Hypothalamus (tissue), 51 donors: ENCODE data around the gene TXNDC17.
"Not testable (repeated sequence)": the region's sequence is repeated elsewhere in the genome, so short reads cannot be mapped to it uniquely, and the experiment has no call there.

Source experiments
- DNase-seq, 51 donors: peaks; one replicate each; lab custom pipeline; 2025; lab: John Stamatoyannopoulos, UW

The TXNDC17 gene

DNA sequence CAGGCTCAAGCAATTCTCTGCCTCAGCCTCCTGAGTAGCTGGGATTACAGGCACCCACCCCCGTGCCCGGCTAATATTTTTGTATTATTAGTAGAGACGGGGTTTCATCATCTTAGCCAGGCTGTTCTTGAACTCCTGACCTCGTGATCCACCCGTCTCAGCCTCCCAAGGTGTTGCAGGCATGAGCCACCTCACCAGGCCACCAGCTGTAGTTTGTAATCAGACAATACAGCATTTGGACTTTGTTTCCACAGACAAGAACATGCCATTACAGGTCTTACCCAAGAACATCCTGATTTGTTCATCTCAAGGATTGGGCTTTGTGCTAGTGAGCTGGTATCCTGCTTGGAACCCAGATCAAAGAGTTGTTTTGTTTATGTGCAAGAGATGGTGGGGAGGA, 40.8 kb downstream of the TXNDC17 start:
- DNase-seq: no peak

GRCh38 chr17:6682339-6682738, 41.5 kb downstream of the TXNDC17 start:
- no peak for DNase-seq

DNA sequence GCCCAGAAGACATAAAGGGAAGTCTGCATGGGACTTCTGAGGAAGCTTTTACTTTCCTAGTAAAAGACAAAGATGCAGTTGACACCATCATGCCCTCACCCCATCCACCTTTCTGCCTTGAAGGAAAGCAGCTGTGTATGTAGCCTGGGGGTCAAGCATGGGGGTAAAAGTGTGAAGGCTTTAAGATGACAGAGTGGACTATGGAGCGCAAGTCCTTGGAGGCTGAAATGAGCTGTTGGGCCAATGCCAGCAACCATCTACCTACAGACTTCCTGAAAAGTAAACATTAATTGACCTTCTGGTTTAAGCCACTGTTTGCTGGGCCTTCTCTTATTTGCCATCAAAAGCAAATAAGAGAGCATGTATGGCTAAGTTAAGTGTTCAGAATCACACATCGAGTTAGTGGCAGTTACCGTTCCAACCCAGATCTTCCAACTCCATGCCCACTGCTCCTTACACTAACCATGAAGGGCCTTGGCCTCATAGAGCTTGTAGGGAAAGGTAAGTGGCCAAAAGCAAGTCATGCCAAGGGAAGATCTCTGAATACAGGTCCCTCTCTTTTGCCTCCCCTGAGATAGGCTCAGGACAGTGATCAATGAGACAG, 42.3 kb downstream of the TXNDC17 start:
- DNase-seq: no peak

- no peak for DNase-seq
Measured at GRCh38 chr17:6683730-6684459, 43.0 kb downstream of the TXNDC17 start.

- no peak for DNase-seq
Measured at GRCh38 chr17:6684460-6684783, 43.6 kb downstream of the TXNDC17 start.

DNA sequence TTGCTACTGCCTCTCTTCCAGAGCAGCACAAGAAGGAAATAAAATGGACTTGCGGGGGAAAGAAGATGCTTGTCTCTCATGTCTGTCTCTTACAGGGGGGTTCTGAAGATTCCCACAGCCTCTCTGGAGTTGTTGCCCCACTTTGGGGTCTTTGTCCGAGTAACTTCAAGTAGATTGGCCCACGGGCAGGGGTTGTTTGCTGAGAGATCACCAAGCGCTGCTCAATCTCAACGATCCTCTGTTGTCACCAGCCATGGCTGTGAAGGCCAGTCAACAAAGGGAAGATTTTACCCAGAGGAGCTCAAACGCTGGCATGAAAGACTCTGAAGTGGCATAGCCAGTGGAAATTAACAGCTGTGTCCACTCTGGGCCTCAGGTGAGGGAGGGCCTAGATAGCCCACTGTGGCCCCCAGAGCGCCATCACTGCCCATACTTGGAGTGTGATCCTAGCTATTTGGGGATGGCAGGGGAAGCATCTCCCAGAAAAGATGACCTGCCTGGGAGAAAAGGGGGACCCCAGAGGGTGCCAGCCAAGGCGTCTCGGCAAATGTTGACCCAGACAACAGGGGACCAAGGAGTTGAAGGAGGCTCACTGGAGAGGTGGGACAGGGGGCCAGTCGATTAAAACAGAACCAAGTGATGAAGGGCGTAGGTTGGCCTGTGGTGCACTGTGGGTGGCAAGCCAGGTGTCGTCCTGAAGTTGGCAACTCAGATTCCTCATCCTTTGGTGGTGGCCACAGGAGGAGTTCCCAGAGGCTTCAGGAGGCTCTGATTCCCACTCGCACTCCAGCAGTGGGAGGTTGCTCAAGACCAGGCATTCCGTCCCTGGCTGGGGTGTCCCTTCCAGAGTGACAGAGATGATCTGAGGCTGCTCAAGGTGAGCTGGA, 44.3 kb downstream of the TXNDC17 start:
- no peak for DNase-seq

DNA sequence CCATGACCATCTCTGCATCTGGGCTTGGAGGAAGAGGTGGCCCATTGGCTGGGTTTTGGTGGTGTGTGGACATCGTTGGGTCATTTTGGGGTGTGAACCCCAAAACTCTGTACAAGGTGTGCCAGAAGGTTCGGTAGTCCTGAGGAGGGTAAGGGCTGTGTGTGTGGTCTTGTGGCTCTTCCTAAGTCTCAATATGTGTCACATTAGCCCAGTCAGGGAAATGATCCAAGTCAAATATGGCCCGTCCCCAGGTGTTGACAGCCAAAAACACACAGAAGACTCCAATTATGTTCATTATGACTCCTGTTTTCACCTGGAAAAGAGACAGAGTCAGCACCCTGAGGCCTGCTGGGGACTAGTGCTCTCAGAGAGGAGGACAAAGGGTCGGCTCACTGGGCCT, 45.2 kb downstream of the TXNDC17 start:
- no peak for DNase-seq

DNA sequence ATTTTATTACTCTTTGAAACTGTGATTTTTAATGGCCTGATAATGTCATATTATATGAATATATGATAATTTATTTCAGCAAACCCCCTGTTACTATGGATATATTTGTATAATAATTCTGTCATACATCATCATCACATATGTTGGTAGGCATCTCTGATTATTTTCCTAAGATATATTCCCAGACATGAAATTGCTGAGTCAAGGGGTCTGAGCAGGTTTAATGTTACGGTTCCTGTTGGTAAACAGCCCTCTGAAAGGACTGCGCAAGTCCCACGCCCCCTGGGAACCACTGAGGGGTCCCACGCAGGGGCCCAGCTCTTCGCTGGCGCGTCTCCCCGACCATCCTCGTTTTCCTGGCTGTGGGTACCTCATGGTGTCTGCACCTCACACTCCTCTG, 48.1 kb downstream of the TXNDC17 start:
- no peak for DNase-seq

DNA sequence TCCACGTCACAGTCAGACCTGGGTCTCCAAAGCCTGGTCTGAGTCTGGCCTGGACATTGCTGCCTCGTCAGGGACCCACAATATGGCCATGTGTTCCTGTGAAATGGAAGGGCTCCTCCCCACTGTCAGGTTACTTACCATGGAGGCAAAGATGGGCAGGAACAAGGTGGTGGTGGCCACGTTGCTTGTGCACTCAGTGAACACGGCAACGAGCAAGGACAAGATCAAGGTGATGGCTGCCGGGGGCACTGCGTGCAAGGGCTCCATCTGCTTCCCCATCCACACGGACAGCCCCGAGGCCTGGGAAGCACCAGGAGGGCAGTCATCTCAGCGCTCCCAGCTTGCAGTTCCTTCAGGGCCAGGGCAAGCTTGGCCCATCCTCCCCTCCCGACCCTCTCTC, 49.8 kb downstream of the TXNDC17 start:
- DNase-seq: no peak

- DNase-seq: no peak
Measured at GRCh38 chr17:6691546-6691945, 50.7 kb downstream of the TXNDC17 start.

GRCh38 chr17:6691958-6692357, 51.1 kb downstream of the TXNDC17 start:
- DNase-seq: not testable (repeated sequence)
